IMR-90 (cell line): ENCODE data around the gene SCNN1B. TPM values are rescaled to one million over a fixed set of nuclear protein-coding genes. Genes with fewer than 3 reads are reported as not detected.

Source experiments
- ATAC-seq: fragments of 200-7000 bp; cut with Tn5 transposase; 2 replicates; pipeline ENCODE4 v1.9.1; 2020; ENCODE audit warnings: low read depth, mild to moderate bottlenecking, moderate library complexity
- BruUV-seq: library from RNA; stranded (reverse); fragments of 400-500 nt; replicated peaks from 2 replicates; lab custom pipeline; 2021; lab: Mats Ljungman, UMichigan
- CTCF ChIA-PET: fragments of 300-600 bp; formaldehyde crosslinking; extraction: SDS; loops from one replicate; lab custom pipeline; 2021; ENCODE audit warnings: antibody characterized with exemption; lab: Yijun Ruan, JAX
- POLR2A ChIA-PET: fragments of 300-600 bp; sonication (Branson Sonifier 250); formaldehyde crosslinking; loops from one replicate; lab custom pipeline; 2022; ENCODE audit warnings: antibody characterized with exemption; ENCODE audit not compliant: unreplicated experiment; lab: Charles Lee
- DNase-seq: peaks from one replicate; pipeline ENCODE4 v3.0.0; 2013
- H2AFZ ChIP-seq: replicated peaks from 2 replicates; pipeline ENCODE3; 2013; ENCODE audit warnings: low read length, mild to moderate bottlenecking; ENCODE audit not compliant: poor library complexity
- H2AK5ac ChIP-seq: 2 replicates; pipeline ENCODE4 v1.6.1; 2013; ENCODE audit warnings: low read depth, low read length, inconsistent platforms
- H2AK9ac ChIP-seq: replicated peaks from 2 replicates; pipeline ENCODE3; 2013; ENCODE audit warnings: mild to moderate bottlenecking, low read depth, low read length, moderate library complexity; ENCODE audit not compliant: poor library complexity
- H2BK120ac ChIP-seq: 2 replicates; pipeline ENCODE4 v1.6.1; 2013; ENCODE audit warnings: low read depth, low read length, inconsistent platforms
- H2BK15ac ChIP-seq: 3 replicates; pipeline ENCODE4 v1.6.1; 2013; ENCODE audit warnings: low read depth, low read length, inconsistent platforms
- H2BK20ac ChIP-seq: 2 replicates; pipeline ENCODE4 v1.6.1; 2013; ENCODE audit warnings: low read depth, mild to moderate bottlenecking, inconsistent platforms, low read length, moderate library complexity
- H2BK5ac ChIP-seq: 2 replicates; pipeline ENCODE4 v1.6.1; 2013; ENCODE audit warnings: mild to moderate bottlenecking, low read depth, low read length, inconsistent platforms; ENCODE audit not compliant: poor library complexity, severe bottlenecking
- H3K14ac ChIP-seq: replicated peaks from 2 replicates; pipeline ENCODE4 v1.6.1; 2013; ENCODE audit warnings: low read depth, low read length, inconsistent platforms
- H3K18ac ChIP-seq: 2 replicates; pipeline ENCODE4 v1.6.1; 2013; ENCODE audit warnings: low read depth, low read length, control low read depth
- H3K23ac ChIP-seq: 2 replicates; pipeline ENCODE4 v1.6.1; 2013; ENCODE audit warnings: low read depth, low read length, inconsistent platforms
- H3K27ac ChIP-seq: 2 replicates; pipeline ENCODE4 v1.5.1; 2013; ENCODE audit warnings: mild to moderate bottlenecking, control low read depth, low read length; ENCODE audit not compliant: insufficient read depth
- H3K27me3 ChIP-seq: 2 replicates; pipeline ENCODE4 v1.6.1; 2013; ENCODE audit warnings: low read length; ENCODE audit not compliant: control insufficient read depth, insufficient read depth
- H3K36me3 ChIP-seq: 2 replicates; pipeline ENCODE4 v1.6.1; 2013; ENCODE audit warnings: low read length, mixed read lengths; ENCODE audit not compliant: control insufficient read depth, insufficient read depth
- H3K4ac ChIP-seq: 2 replicates; pipeline ENCODE4 v1.6.1; 2013; ENCODE audit warnings: low read depth, low read length, inconsistent platforms
- H3K4me1 ChIP-seq: 2 replicates; pipeline ENCODE4 v1.6.1; 2013; ENCODE audit warnings: low read length, mixed read lengths; ENCODE audit not compliant: control insufficient read depth, insufficient read depth
- H3K4me2 ChIP-seq: 2 replicates; pipeline ENCODE4 v1.6.1; 2013; ENCODE audit warnings: low read depth, mild to moderate bottlenecking, control low read depth, low read length, moderate library complexity
- H3K4me3 ChIP-seq: 2 replicates; pipeline ENCODE4 v1.5.1; 2013; ENCODE audit warnings: low read depth, mild to moderate bottlenecking, control low read depth, low read length, moderate library complexity; ENCODE audit not compliant: insufficient read depth
- H3K56ac ChIP-seq: 2 replicates; pipeline ENCODE4 v1.6.1; 2013; ENCODE audit warnings: low read length, inconsistent platforms; ENCODE audit not compliant: insufficient read depth; ENCODE audit errors: extremely low read depth
- H3K79me1 ChIP-seq, 2 experiments: 2 replicates each; pipeline ENCODE4 v1.6.1; 2013; ENCODE audit warnings: low read length in 2 of 2, inconsistent platforms in 1 of 2, low read depth in 1 of 2
- H3K9ac ChIP-seq: 2 replicates; pipeline ENCODE4 v1.6.1; 2013; ENCODE audit warnings: low read depth, low read length, control low read depth
- H3K9me1 ChIP-seq: 2 replicates; pipeline ENCODE4 v1.6.1; 2013; ENCODE audit warnings: low read length, inconsistent platforms; ENCODE audit not compliant: insufficient read depth
- H3K9me3 ChIP-seq: 2 replicates; pipeline ENCODE4 v1.6.1; 2013; ENCODE audit warnings: low read length; ENCODE audit not compliant: control insufficient read depth, insufficient read depth
- H4K20me1 ChIP-seq: 2 replicates; pipeline ENCODE4 v1.6.1; 2013; ENCODE audit warnings: low read length, inconsistent platforms; ENCODE audit not compliant: insufficient read depth
- H4K5ac ChIP-seq: 2 replicates; pipeline ENCODE4 v1.6.1; 2013; ENCODE audit warnings: mild to moderate bottlenecking, low read depth, low read length, control low read depth
- H4K8ac ChIP-seq, 2 experiments: 2 replicates each; pipeline ENCODE4 v1.6.1; 2013; ENCODE audit warnings: low read depth in 2 of 2, low read length in 2 of 2, control low read depth in 1 of 2, inconsistent platforms in 1 of 2
- H4K91ac ChIP-seq: 2 replicates; pipeline ENCODE4 v1.6.1; 2013; ENCODE audit warnings: low read depth, low read length, inconsistent platforms; ENCODE audit not compliant: insufficient read depth
- BHLHE40 ChIP-seq: fragments of 150-350 bp; IDR thresholded peaks from 2 replicates; pipeline ENCODE4 v1.6.1; 2016; ENCODE audit warnings: mild to moderate bottlenecking, low read depth, low read length
- CEBPB ChIP-seq: IDR thresholded peaks from 2 replicates; pipeline ENCODE4 v1.6.1; 2012; ENCODE audit warnings: low read depth, low read length, improper control_type of control experiment
- CHD1 ChIP-seq: IDR thresholded peaks from 2 replicates; pipeline ENCODE4 v1.6.1; 2012; ENCODE audit warnings: low read depth, low read length, improper control_type of control experiment
- FOS ChIP-seq: fragments of 150-350 bp; IDR thresholded peaks from 2 replicates; pipeline ENCODE4 v1.6.1; 2016; ENCODE audit warnings: low read depth, low read length
- MAZ ChIP-seq: IDR thresholded peaks from 2 replicates; pipeline ENCODE4 v1.6.1; 2012; ENCODE audit warnings: low read depth, mild to moderate bottlenecking, low read length, improper control_type of control experiment, moderate library complexity, borderline replicate concordance
- MXI1 ChIP-seq: IDR thresholded peaks from 2 replicates; pipeline ENCODE4 v1.6.1; 2012; ENCODE audit warnings: low read depth, mild to moderate bottlenecking, low read length, moderate library complexity, borderline replicate concordance
- NFE2L2 ChIP-seq: fragments of 150-350 bp; IDR thresholded peaks from 2 replicates; pipeline ENCODE4 v1.6.1; 2016; ENCODE audit warnings: low read depth, mild to moderate bottlenecking, low read length
- POLR2A ChIP-seq: IDR thresholded peaks from 2 replicates; pipeline ENCODE4 v1.6.1; 2012; ENCODE audit warnings: mild to moderate bottlenecking, low read depth, low read length
- RAD21 ChIP-seq: IDR thresholded peaks from 2 replicates; pipeline ENCODE4 v1.6.1; 2012; ENCODE audit warnings: low read length, improper control_type of control experiment
- RCOR1 ChIP-seq: IDR thresholded peaks from 2 replicates; pipeline ENCODE4 v1.6.1; 2012; ENCODE audit warnings: mild to moderate bottlenecking, low read length, improper control_type of control experiment; ENCODE audit not compliant: insufficient replicate concordance
- RFX5 ChIP-seq: IDR thresholded peaks from 2 replicates; pipeline ENCODE4 v1.8.0; 2012; ENCODE audit warnings: low read depth, mild to moderate bottlenecking, low read length, moderate library complexity
- WGBS, 2 experiments: methylation state at CpG; one replicate each; pipeline versions ENCODE4 v1.1.5 to v1.1.7; 2013; ENCODE audit warnings: missing lambda C conversion rate in 2 of 2; ENCODE audit not compliant: insufficient read length in 1 of 2; ENCODE audit errors: extremely low coverage in 2 of 2; 5-methylcytosine and 5-hydroxymethylcytosine counted together
- dilution Hi-C: fragments of 300-500 bp; cut with HindIII; formaldehyde crosslinking; loops from one replicate; pipeline ENCODE4 v1.14.3; 2018; ENCODE audit warnings: low sequenced_read_pairs; ENCODE audit not compliant: unreplicated experiment
- in situ Hi-C: fragments of 300-500 bp; cut with MboI; formaldehyde crosslinking; loops from 3 replicates; pipeline ENCODE4 v1.14.3; 2019; ENCODE audit warnings: low sequenced_read_pairs, inconsistent platforms, mixed read lengths
- intact Hi-C: fragments of 100-400 bp; cut with micrococcal nuclease; formaldehyde crosslinking; loops from 2 replicates; pipeline ENCODE4 v1.10.0; 2022
- polyA plus RNA-seq, 3 experiments: library from polyadenylated mRNA; depleted of rRNA; stranded (reverse); fragments of >200 nt; gene quantifications; 2 replicates each; pipeline ENCODE4 v1.2.3, GENCODE V29; 2012; ENCODE audit warnings: low replicate concordance in 1 of 3
- total RNA-seq: library from RNA; depleted of rRNA; stranded (reverse); fragments of >200 nt; gene quantifications from 2 replicates; pipeline ENCODE4 v1.2.3, GENCODE V29; 2012
- TF ChIP-seq, protein P1 (sequence below): fragments of 150-350 bp; IDR thresholded peaks from 2 replicates; pipeline ENCODE4 v1.6.1; 2017; ENCODE audit warnings: mild to moderate bottlenecking, antibody characterized with exemption, low read length, low read depth
- TF ChIP-seq, protein P2 (sequence below): fragments of 150-350 bp; IDR thresholded peaks from 2 replicates; pipeline ENCODE4 v1.6.1; 2016; ENCODE audit warnings: low read depth, mild to moderate bottlenecking, low read length, moderate library complexity, borderline replicate concordance
- TF ChIP-seq, protein P3 (sequence below): conservative IDR thresholded peaks from 2 replicates; pipeline ENCODE4 v1.5.1; 2012; ENCODE audit warnings: mild to moderate bottlenecking, low read depth, low read length, improper control_type of control experiment

The SCNN1B gene
- total and polyA plus RNA-seq, 2 of the 4 experiments (the other 2 are of a cell fraction) = not detected

DNA sequence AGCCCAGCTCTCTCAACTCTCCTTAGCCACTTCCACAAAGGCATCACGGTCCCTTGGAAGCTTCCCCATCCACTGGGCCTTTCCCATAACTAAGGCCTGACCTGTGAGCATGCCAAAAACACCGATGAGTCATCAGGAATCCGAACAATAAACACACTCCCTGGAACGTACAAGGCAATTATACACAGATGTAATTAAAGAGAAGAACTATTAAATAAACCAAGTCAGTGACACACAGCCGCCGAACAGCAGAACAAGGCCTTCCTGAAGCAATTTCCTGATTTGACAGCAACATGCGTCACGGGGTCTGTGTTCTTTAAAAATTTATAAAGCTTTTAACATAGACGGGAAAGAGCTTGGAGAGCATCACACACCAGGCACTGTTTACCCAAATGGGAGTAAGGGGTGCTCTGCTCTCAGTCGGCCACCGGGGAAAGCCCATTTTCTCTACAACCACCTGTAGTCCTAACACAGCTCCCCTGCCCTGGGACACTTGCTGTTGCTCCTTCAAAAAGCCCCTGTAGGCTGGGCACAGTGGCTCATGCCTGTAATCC lies 121.5 kb downstream of the SCNN1B start:
- peaks cover 24% of the 10 kb centered on the region for H3K4me1 ChIP-seq
- TF ChIP-seq NFE2L2 (peak; percentile 37; the same call in 1 of the 2 replicates), CHD1 (no peak), BHLHE40 (peak; percentile 87), RAD21 (no peak), CEBPB (peak; percentile 58), POLR2A (no peak), RCOR1 (peak; percentile 28), FOS (peak; percentile 100), RFX5 (no peak), MAZ (no peak), MXI1 (no peak)
- TF ChIP-seq, protein P1, sequence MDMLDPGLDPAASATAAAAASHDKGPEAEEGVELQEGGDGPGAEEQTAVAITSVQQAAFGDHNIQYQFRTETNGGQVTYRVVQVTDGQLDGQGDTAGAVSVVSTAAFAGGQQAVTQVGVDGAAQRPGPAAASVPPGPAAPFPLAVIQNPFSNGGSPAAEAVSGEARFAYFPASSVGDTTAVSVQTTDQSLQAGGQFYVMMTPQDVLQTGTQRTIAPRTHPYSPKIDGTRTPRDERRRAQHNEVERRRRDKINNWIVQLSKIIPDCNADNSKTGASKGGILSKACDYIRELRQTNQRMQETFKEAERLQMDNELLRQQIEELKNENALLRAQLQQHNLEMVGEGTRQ = peak; percentile 81
- TF ChIP-seq, protein P2, sequence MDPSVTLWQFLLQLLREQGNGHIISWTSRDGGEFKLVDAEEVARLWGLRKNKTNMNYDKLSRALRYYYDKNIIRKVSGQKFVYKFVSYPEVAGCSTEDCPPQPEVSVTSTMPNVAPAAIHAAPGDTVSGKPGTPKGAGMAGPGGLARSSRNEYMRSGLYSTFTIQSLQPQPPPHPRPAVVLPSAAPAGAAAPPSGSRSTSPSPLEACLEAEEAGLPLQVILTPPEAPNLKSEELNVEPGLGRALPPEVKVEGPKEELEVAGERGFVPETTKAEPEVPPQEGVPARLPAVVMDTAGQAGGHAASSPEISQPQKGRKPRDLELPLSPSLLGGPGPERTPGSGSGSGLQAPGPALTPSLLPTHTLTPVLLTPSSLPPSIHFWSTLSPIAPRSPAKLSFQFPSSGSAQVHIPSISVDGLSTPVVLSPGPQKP = no peak
- TF ChIP-seq, protein P3, sequence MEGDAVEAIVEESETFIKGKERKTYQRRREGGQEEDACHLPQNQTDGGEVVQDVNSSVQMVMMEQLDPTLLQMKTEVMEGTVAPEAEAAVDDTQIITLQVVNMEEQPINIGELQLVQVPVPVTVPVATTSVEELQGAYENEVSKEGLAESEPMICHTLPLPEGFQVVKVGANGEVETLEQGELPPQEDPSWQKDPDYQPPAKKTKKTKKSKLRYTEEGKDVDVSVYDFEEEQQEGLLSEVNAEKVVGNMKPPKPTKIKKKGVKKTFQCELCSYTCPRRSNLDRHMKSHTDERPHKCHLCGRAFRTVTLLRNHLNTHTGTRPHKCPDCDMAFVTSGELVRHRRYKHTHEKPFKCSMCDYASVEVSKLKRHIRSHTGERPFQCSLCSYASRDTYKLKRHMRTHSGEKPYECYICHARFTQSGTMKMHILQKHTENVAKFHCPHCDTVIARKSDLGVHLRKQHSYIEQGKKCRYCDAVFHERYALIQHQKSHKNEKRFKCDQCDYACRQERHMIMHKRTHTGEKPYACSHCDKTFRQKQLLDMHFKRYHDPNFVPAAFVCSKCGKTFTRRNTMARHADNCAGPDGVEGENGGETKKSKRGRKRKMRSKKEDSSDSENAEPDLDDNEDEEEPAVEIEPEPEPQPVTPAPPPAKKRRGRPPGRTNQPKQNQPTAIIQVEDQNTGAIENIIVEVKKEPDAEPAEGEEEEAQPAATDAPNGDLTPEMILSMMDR = no peak
- peak overlapping the region in 1 of 2 experiments; percentile 77; a peak in 2 of 4 replicates for H4K8ac ChIP-seq
- H3K14ac ChIP-seq = no peak overlapping the region
- H2AFZ ChIP-seq = peak overlapping the region; percentile 59
- no peak overlapping the region for H2BK15ac ChIP-seq
- peak overlapping the region; percentile 62 for H2AK9ac ChIP-seq
- BruUV-seq = no TSS peak
- H4K20me1 ChIP-seq = peaks cover 3% of the 10 kb centered on the region; the same call in 1 of the 2 replicates
- peak overlapping the region; percentile 77; the same call in 1 of the 2 replicates for H2BK20ac ChIP-seq
- intact Hi-C loops = no loop called here
- no peak overlapping the region for H3K4me3 ChIP-seq
- peaks cover 12% of the 10 kb centered on the region for H3K9me1 ChIP-seq
- H3K9ac ChIP-seq = no peak overlapping the region
- in situ Hi-C loops = no loop called here
- H3K4me2 ChIP-seq = peak overlapping the region; percentile 30; the same call in 1 of the 2 replicates
- ChIA-PET POLR2A (no interaction called here), CTCF (interaction anchor here (0.6 kb wide), 1 partner anchor 22 kb away, joined by 3 read pairs; no protein-coding TSS in a partner anchor)
- H3K56ac ChIP-seq = no peak overlapping the region
- dilution Hi-C loops = no loop called here
- H3K27me3 ChIP-seq = no peaks in the 10 kb centered on the region
- no peaks in the 10 kb centered on the region for H3K9me3 ChIP-seq
- peak overlapping the region; percentile 74 for H2BK5ac ChIP-seq
- peaks cover 6% of the 10 kb centered on the region for H3K36me3 ChIP-seq
- H2AK5ac ChIP-seq = peak overlapping the region; percentile 67; the same call in 1 of the 2 replicates
- H3K27ac ChIP-seq = peak overlapping the region; percentile 73
- peak overlapping the region; percentile 76 for H3K4ac ChIP-seq
- DNase-seq (peak; percentile 99), ATAC-seq (peak; percentile 86)
- peaks cover 3 to 6% of the 10 kb centered on the region in 2 experiments; a peak in 1 of 4 replicates for H3K79me1 ChIP-seq
- 0 out of 2 replicates have a peak overlapping the region, but pooled peaks have one; percentile 61 for H3K23ac ChIP-seq
- H4K5ac ChIP-seq = no peak overlapping the region; the same call in 1 of the 2 replicates
- H3K18ac ChIP-seq = no peak overlapping the region; the same call in 1 of the 2 replicates
- H2BK120ac ChIP-seq = peak overlapping the region; percentile 78
- no CpG with 5 or more reads among the region's 11 CpGs for WGBS, 2 experiments
- peak overlapping the region; percentile 74 for H4K91ac ChIP-seq
